HG03108 (cell line): Measurements from ENCODE around the gene IQCE.

ENCODE experiments used
- ATAC-seq: cut with Tn5 transposase; IDR thresholded peaks from one replicate; pipeline ENCODE4 v1.9.1; 2021; ENCODE audit warnings: moderate library complexity; ENCODE audit not compliant: unreplicated experiment

IQCE gene

DNA sequence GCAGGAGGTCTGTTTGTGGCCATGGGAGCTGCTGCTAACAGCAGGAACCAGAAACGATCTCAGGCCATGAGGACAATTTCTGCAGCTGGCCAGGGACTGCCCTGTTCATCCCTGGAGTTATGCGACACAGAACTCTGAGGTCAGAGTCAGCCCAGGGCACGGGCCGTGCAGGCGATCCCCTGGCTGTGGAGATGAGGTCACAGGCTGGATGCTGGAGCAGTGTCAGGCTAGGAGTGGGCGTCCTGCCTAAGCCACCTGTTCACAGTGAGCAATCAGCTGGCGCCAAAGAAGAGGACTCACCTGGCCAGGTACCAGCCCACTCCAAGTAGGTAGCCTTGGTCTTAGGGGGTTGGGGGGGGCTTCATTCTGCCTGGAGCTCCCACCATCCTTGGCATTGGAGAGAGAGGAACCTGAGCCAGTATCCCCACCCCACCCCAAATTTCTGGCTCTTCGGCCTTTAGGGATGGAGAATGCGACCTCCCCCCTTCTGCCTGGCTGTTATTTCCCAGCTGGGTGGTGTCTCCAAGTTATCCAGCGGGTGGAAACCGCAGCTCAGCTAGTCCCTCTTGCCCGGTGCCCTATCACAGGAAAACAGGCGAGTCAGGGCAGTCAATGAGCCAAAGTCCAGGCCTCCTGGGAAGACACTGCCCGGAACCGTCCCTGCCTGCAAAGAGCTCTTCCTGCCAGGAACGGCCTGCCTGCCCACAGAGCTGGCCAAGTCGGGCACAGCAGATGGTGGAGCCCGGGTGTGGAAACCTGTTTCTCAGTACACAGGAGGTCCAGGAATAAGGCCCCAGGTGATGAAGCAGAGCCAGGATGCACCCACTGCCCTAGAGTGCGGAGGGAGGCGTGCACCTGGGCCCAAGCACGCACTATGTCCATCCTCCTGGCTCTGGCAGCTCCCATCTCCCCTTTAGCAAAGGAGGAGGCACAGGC lies 71.2 kb downstream of the IQCE start:
- ATAC-seq = no peak

DNA sequence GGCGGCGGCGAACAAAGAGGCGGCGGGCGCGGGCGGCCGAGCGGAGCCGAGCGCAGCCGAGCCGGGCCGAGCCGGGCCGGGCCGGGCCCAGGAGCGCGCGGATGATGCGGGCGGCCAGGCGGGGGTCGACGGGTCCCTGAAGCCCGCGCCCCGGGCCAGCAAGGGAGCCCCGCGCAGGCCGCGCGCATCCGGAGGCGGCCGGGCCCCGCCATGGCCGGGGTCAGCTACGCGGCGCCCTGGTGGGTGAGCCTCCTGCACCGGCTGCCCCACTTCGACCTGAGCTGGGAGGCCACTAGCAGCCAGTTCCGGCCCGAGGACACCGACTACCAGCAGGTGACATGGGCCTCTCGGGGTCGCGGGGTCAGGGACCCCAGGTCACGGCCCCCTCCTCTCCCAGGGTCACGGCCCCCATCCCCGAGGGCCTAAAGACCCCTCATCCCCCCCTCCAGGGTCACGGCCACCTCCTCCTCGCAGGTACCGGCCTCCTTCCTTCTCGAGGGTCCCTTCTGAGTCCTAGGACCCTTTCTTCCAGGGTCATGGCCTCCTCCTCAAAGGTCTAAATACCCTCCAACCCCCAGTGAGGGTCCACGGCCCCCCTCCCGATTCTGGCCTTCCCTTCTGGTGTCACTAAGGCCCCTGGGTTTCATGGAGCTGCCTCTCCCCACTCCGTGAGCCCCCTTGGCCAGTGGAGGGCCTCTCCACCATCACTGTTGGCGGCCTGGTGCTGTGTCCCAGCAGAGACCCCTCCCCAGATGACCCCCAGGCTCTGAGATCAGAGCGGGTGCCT lies 73.4 kb downstream of the IQCE start, which contains the start of gene TTYH3:
Gene TTYH3, plus strand, starts transcription at position 41 of the 787 bp plus-strand sequence. Its CDS starts 170 bp downstream, at position 211.
- peak; percentile 27 for ATAC-seq

DNA sequence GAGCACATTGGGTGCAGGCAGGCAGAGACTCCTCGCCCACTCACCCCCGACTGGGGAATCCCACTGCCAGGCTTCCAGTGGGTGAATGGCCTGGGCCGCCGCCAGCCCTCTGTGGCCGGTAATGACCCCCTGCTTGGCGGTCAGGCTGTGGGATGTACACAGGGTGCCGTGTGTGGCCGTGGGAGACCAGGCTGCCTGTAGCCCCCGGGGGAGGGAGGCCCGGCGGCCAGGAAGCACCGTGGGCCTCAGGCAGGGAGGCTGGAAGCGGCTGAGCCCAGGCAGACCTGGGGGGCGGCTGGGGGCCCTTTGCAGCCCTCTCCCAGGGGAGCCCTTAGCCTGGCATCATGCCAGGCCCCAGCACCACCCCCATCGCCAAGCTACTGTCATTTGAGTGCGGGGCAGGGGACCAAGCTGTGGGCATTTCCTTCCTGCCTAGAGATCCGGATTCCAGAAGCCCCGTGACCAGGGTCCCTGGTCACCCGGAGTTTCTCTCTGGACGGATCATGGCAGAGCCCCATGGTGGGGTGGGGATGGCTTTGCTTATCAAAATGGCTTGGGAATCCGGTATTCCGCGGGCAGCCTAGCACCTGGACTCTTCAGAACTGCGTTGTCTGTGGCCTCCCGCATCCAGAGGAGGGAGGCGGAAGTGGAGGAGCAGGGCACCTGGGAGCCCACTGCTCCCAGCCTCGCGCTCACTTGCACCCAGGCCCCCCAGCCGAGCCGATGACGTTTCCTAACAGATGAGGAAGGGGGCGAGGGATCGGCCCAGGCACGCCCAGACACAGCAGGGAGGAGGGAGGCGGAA lies 74.2 kb downstream of the IQCE start:
- ATAC-seq = no peak

DNA sequence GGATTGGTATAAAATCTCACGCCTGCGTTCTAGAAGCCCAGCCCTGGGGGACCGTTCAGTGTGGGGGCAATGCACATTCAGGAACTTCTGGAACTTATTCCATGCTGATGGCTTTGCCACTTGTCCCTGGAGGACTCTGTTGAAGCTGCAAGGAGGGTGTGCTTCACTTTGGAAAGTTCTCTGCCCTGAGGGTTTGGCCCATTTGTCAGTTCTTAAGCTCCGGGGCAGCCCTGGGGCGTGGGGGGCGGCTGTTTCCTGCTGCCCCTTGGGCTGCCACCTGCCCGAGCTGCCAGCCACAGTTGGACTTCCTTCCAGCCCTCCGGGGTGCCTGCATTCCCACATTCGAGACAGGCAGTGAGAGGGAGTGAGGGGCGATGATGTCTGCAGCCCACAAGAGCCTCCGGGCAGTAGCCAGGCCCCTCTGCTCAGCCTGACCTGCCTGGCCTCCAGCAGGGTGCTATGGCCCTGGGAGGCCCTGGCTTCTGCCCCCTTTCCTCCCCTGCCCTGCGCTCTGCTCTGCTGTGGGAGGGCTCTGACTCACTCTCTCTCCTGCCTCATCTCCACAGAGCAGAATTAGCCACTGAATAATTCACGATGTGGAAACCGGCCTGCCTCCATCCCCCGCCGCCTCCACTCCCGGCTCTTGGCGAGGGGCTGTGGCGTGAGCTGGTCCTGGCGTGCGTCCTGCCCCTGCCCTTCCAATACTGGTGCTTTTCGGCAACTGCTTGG lies 74.9 kb downstream of the IQCE start:
- no peak for ATAC-seq

DNA sequence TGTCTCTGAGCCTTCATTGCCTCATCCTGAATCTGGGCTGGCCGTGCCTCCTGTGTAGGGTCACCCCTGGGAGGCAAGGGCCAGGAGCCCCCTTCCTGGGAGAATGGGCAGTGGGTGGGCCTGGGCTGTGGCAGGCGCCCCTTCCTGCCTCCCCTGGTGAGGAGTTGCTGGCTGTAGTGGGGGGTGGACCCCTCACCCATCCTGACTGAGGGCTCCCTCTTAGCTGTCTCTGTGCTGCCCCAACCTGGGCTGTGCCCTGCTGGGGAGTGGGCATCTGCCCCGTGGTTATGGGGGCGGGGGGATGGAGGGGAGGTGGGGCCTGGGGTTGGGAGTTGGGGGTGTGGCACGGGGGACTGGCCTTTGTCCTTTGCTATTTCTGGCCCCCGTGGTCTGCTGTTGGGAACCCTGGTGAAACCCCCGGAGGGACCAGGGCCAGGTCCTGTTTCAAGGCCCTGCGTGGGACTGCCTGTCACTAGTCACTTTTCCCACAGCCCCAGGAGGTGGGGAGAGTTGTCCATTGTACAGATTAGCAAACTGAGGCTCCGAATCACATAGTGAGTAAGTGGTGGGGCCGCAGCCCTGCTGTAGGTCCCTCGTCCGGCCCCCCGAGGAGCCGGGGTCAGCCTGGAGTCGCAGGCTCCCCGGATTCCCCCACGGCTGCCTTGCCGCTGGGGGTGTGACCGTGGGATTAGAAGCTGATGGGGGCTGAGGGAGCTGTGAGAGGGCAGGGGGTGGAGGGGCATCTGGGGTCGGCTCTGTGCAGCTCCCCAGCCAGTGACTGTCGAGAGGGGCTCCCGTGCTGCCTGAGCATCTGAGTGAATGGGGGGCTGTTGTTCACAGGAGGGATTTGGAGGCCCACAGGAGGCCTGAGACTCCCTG lies 75.7 kb downstream of the IQCE start:
- no peak for ATAC-seq

- ATAC-seq = no peak
Measured at GRCh38 chr7:2635148-2635668, 76.4 kb downstream of the IQCE start.

GRCh38 chr7:2635810-2636701 lies 77.3 kb downstream of the IQCE start:
- no peak for ATAC-seq

DNA sequence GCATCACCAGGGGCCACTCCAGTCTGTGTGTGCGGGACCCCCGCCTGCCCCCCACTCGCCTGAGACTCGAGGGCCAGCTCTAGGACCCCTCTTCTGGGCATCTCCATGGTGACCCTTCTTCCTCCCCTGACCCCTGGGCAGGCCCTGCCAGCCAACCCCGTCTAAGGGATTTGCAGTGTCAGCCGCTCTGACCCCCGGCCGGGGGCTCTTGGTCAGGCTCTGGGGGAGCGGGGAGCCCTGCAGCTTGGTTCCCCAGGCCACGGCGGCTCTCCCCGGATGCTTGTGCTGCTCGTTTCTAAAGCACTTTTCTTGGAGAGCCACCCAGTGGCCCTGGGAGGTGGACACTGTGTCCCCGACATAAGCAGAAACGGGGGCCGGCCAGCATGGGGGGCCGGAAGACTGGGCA lies 78.3 kb downstream of the IQCE start:
- ATAC-seq = no peak

- peak; percentile 37 for ATAC-seq
Measured at GRCh38 chr7:2637505-2638223, 78.9 kb downstream of the IQCE start.

GRCh38 chr7:2638224-2638991 lies 79.6 kb downstream of the IQCE start:
- no peak for ATAC-seq

DNA sequence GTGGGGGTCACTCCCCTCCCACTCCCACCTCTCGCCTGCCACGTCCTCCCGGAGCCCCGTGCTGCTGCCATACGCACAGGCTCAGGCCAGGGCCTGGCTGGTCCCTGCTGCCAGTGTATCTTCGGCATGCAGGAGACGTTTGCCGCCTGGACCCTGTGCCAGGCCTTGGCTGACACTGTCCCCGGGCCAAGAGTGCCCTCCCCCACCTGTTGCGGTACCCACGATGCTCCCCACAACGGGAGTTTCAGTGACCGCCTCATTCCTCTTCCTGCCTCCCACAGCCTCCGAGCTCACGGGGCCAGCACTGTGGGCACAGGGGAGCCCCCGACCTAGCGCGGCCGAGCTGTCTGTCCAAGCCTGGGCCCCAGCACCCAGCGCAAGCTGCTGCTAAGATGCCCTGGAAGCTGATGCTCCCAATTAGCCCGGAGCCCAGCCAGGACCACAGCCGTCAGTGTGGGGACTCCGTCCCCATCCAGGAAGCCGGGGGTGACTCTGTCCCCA lies 80.5 kb downstream of the IQCE start:
- ATAC-seq = no peak

- ATAC-seq = no peak
Measured at GRCh38 chr7:2639695-2640481, 81.1 kb downstream of the IQCE start.

DNA sequence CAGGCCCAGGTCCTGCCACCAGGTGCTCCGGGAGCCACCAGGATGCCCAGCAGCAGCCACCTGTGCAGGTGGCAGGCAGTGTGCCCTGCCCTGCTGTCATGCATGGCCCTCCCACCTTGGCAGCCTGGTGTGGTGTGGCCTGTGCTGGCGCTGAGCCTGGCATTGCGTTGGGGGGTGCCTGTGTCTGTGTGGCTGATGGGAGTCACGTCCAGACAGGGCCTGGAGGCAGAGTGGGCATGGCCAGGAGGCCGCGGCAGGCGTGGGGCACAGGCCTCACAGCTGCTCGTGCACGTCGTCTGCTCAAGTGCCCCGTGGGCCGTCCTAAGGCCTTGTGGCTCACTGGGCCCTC lies 81.7 kb downstream of the IQCE start:
- ATAC-seq = no peak

DNA sequence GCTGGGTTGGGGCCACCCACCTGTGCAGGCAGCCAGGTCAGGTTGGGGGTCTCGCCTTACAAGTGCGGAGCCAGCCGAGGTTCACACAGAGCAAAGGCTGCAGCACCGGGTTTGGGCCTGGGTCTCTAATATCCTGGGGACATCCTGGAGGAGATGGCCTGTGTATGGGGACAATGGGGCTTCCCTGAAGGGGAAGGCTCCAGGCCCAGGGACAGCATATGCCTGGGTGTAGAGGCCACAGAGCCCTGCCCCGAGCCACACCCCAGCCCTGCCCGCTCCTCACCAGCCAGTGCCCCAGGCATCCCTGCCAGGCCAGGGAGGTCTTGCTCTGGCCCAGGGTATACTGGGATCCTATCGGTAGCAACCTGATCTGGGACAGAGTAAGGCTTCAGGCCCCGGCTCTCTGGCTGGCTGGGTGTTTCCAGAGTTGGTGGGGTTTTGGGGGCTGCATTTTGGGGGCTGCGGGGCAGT lies 82.1 kb downstream of the IQCE start:
- ATAC-seq = no peak
